Natural killer cell (primary cell): ENCODE results near the gene RAD50. TPM values are rescaled to one million over a fixed set of nuclear protein-coding genes. Genes with fewer than 3 reads are reported as not detected.

ENCODE experiments used
- ATAC-seq, 3 donors: fragments of 150-1000 bp in 2 of 3; fragments of 200-7000 bp in 1 of 3; cut with Tn5 transposase; 1 replicate in 1 of 3; 2 replicates in 2 of 3; pipeline ENCODE4 v1.10.0; 2021; ENCODE audit warnings: mild to moderate bottlenecking in 2 of 3, moderate library complexity in 2 of 3
- DNase-seq, 2 donors: peaks; one replicate each; pipeline versions ENCODE4 v3.0.0 to v3.0.0-alpha.2; 2013 to 2021; ENCODE audit warnings: mixed read lengths in 1 of 2
- H3K27ac ChIP-seq: one replicate; pipeline ENCODE4 v1.5.1; 2013; ENCODE audit warnings: mild to moderate bottlenecking, low read length
- H3K27me3 ChIP-seq: one replicate; pipeline ENCODE4 v1.6.1; 2013; ENCODE audit warnings: low read length; ENCODE audit not compliant: control insufficient read depth, insufficient read depth
- H3K36me3 ChIP-seq: one replicate; pipeline ENCODE4 v1.6.1; 2013; ENCODE audit warnings: low read length; ENCODE audit not compliant: control insufficient read depth, insufficient read depth
- H3K4me1 ChIP-seq: one replicate; pipeline ENCODE4 v1.6.1; 2013; ENCODE audit warnings: low read length; ENCODE audit not compliant: control insufficient read depth, insufficient read depth
- H3K4me3 ChIP-seq: one replicate; pipeline ENCODE4 v1.5.1; 2013; ENCODE audit warnings: low read length
- H3K9me3 ChIP-seq: one replicate; pipeline ENCODE4 v1.6.1; 2013; ENCODE audit warnings: low read length; ENCODE audit not compliant: control insufficient read depth, insufficient read depth
- H3K27ac Mint-ChIP-seq, 2 donors: one replicate each; pipeline ENCODE4 v1.8.0; 2022; ENCODE audit warnings: mild to moderate bottlenecking in 2 of 2, mixed read lengths in 2 of 2, moderate library complexity in 1 of 2
- H3K27me3 Mint-ChIP-seq, 2 donors: one replicate each; pipeline ENCODE4 v1.8.0; 2022; ENCODE audit warnings: low read depth in 2 of 2, mixed read lengths in 2 of 2
- H3K36me3 Mint-ChIP-seq: one replicate; pipeline ENCODE4 v1.8.0; 2022; ENCODE audit warnings: mixed read lengths
- H3K4me1 Mint-ChIP-seq, 2 donors: one replicate each; pipeline ENCODE4 v1.8.0; 2022; ENCODE audit warnings: mixed read lengths in 2 of 2
- H3K4me3 Mint-ChIP-seq: one replicate; pipeline ENCODE4 v1.8.0; 2022; ENCODE audit warnings: mild to moderate bottlenecking, moderate library complexity, mixed read lengths
- H3K9me3 Mint-ChIP-seq, 2 donors: one replicate each; pipeline ENCODE4 v1.8.0; 2022; ENCODE audit warnings: mixed read lengths in 2 of 2
- whole genome bisulfite sequencing: methylation state at CpG from one replicate; pipeline ENCODE4 v1.1.7; 2013; ENCODE audit warnings: missing lambda C conversion rate; ENCODE audit not compliant: insufficient coverage; 5-methylcytosine and 5-hydroxymethylcytosine counted together
- intact Hi-C: fragments of 100-400 bp; cut with micrococcal nuclease; formaldehyde crosslinking; loops from one replicate; pipeline ENCODE4 v1.14.2; 2022
- total RNA-seq, 4 donors: library from RNA; stranded (reverse); fragments of 120-200 nt in 1 of 4; gene quantifications; one replicate each; pipeline versions ENCODE4 v1.2.3 to v1.2.4, GENCODE V29; 2013 to 2022
- TF ChIP-seq, protein P1 (sequence below): fragments of 200-600 bp; IDR thresholded peaks from one replicate; pipeline ENCODE4 v1.8.0; 2022; ENCODE audit warnings: antibody characterized with exemption

Gene RAD50
- total RNA-seq, 3 donors from 2014 or later (not counting 1 experiment from before 2014, with no cell fraction given), result 21.0 to 31.2 (median 27.5) TPM

DNA sequence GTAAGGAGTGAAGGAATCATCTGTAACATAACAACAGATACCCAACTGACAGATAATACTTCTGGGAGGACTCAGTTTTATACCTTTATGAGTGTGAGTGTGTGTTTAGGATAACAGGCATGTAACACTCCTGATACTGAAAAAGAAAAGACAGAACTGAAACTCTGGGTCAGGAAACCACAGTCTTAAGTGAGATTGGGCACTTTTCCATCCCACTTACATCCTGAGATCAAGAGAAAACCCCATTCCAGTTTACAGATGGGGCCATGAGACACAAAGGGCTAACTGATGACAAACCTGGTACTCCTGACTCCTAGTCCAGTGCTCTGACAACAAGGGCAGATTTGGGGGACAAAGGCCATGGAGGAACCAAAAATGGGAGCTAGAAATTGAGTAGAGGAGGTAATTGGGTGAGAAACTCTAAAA is 31.5 kb upstream of the RAD50 start:
- no peaks in the 10 kb centered on the region for H3K36me3 ChIP-seq
- no peaks in the 10 kb centered on the region for H3K9me3 ChIP-seq
- Mint-ChIP-seq H3K4me1 (peaks cover 6 to 20% of the 10 kb centered on the region in 2 donors), H3K27me3 (no peaks in the 10 kb centered on the region), H3K27ac (no peak overlapping the region), H3K36me3 (no peaks in the 10 kb centered on the region), H3K4me3 (no peak overlapping the region), H3K9me3 (no peaks in the 10 kb centered on the region)
- TF ChIP-seq, protein P1, sequence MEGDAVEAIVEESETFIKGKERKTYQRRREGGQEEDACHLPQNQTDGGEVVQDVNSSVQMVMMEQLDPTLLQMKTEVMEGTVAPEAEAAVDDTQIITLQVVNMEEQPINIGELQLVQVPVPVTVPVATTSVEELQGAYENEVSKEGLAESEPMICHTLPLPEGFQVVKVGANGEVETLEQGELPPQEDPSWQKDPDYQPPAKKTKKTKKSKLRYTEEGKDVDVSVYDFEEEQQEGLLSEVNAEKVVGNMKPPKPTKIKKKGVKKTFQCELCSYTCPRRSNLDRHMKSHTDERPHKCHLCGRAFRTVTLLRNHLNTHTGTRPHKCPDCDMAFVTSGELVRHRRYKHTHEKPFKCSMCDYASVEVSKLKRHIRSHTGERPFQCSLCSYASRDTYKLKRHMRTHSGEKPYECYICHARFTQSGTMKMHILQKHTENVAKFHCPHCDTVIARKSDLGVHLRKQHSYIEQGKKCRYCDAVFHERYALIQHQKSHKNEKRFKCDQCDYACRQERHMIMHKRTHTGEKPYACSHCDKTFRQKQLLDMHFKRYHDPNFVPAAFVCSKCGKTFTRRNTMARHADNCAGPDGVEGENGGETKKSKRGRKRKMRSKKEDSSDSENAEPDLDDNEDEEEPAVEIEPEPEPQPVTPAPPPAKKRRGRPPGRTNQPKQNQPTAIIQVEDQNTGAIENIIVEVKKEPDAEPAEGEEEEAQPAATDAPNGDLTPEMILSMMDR, result no peak
- no peaks in the 10 kb centered on the region for H3K27me3 ChIP-seq
- no peak for DNase-seq
- H3K4me1 ChIP-seq, result peaks cover 17% of the 10 kb centered on the region
- ATAC-seq, result no peak
- H3K4me3 ChIP-seq, result no peak overlapping the region
- intact Hi-C loops, result loop anchor here (5.0 kb wide), 1 partner anchor 297 kb away; no protein-coding TSS in a partner anchor
- no peak overlapping the region for H3K27ac ChIP-seq

DNA sequence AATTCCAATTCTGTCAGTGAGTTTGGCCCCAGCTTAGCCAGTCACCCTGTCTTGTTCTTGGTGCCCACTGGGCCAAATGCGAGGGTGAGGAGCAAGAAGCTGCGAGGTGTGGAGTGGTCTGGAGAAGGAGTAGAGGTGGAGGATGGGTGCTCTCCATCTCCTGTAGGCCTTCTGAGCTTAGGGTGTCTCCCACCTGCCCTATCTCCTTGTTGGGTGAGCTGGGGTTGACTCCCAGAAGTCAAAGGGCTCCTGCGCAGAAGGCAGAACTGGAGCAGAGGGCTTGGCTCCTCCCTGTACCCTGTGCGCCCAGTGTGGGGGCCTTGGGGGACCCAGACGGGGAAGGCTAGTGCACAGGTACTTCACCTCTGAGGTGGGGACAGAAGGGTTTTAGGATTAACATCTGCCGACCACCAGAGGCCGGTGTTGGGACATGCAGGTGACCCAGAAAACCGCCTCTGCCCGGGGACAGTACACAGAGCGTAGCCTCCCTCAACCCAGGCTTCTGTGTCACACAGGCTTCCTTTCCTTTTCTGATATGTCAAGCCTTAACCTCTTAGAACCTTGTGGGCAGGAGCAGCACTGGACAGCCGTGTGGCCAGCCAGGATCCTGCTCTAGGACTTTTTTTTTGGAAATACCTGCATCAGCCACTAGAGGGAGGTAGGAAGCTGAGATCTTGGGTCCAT is 30.3 kb upstream of the RAD50 start:
- Histone ChIP-seq H3K4me3 (no peak overlapping the region), H3K36me3 (no peaks in the 10 kb centered on the region), H3K27me3 (no peaks in the 10 kb centered on the region), H3K9me3 (no peaks in the 10 kb centered on the region), H3K27ac (no peak overlapping the region), H3K4me1 (peaks cover 17% of the 10 kb centered on the region)
- 50% methylated on average over 11 of the region's 11 CpGs for WGBS
- Mint-ChIP-seq H3K9me3 (no peaks in the 10 kb centered on the region), H3K27ac (no peak overlapping the region), H3K4me1 (peaks cover 6 to 24% of the 10 kb centered on the region in 2 donors), H3K4me3 (no peak overlapping the region), H3K36me3 (no peaks in the 10 kb centered on the region), H3K27me3 (no peaks in the 10 kb centered on the region)
- intact Hi-C loops, result loop anchor here (5.0 kb wide), 1 partner anchor 296 kb away; no protein-coding TSS in a partner anchor
- TF ChIP-seq, protein P1, result peak; percentile 97
- peak; percentile 76 to 85 (median 85) for ATAC-seq
- DNase-seq, result peak; percentile 29 to 73

DNA sequence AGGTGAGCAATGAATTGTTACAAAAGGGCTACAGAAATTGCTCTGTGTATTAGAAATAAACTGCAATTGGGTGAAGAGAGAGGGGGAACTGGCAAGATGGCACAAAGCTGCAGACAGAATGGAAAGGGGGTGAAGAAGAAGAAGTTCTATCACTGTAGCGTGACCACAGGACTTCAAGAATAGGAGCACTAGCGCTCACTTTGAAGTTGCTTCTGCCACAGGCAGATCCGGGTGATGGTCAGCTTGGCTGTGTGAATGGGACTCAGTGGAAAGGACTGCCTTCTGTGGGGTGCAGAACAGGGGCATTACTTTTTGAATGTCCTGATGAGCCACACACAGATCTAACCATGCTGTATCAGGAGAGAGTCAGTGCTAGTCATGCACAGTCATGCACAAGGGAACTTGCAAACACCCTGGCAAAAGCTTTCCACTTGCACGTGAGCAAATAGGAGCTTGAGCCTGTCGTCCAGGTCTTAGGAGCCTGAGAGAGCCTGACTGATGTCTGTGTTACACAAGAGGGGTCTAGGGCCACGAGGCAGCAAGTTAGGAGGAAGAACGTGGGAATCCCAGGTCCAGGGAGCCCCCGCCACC is 29.7 kb upstream of the RAD50 start:
- Histone ChIP-seq H3K27me3 (no peaks in the 10 kb centered on the region), H3K4me3 (no peak overlapping the region), H3K9me3 (no peaks in the 10 kb centered on the region), H3K36me3 (no peaks in the 10 kb centered on the region), H3K4me1 (peaks cover 17% of the 10 kb centered on the region), H3K27ac (no peak overlapping the region)
- DNase-seq (no peak), ATAC-seq (peak in 2 of 3 donors; percentile 7 to 51)
- Mint-ChIP-seq H3K9me3 (no peaks in the 10 kb centered on the region), H3K27me3 (no peaks in the 10 kb centered on the region), H3K27ac (no peak overlapping the region), H3K36me3 (no peaks in the 10 kb centered on the region), H3K4me1 (peaks cover 6 to 27% of the 10 kb centered on the region in 2 donors), H3K4me3 (no peak overlapping the region)
- WGBS, result 57% methylated on average over 8 of the region's 8 CpGs
- intact Hi-C loops, result loop anchor here (5.0 kb wide), 1 partner anchor 295 kb away; no protein-coding TSS in a partner anchor
- TF ChIP-seq, protein P1, result no peak
